Stimulated activated CD4-positive, alpha-beta T cell treated with anti-CD3 and anti-CD28 coated beads, Interleukin-4, amount 100 ng/mL, for 48 hours (primary cell): ENCODE data around the gene MRPL55.

Experiments used
- DNase-seq, 2 donors: peaks; one replicate each; pipeline ENCODE4 v3.0.0-alpha.2; 2020; ENCODE audit warnings: low read depth in 2 of 2

The MRPL55 gene

GRCh38 chr1:228084797-228085196 is 24.3 kb downstream of the MRPL55 start:
- DNase-seq, result no peak

- DNase-seq, result no peak
These were observed 24.8 kb downstream of the MRPL55 start for GRCh38 chr1:228084325-228084724.

DNA sequence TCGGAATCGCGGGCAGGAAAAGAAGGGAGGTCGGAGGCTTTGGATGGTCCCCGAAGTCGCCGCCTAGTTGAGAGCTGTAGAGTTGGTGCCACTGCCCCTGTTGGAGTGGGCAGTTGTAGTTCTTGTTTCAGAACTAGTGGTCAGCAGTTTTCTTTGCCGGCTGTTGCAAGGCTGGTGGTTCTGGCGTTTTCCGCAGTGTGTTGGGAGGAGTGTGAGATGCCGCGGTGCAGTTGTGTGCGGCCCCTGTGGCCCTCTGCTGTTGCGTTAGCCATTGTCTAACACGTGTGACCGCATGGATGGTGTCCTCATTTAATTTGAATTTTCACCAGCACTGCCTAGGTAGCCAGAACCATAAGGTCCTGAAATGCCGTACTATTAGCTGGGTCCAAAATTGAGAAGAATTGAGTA is 25.2 kb downstream of the MRPL55 start:
- DNase-seq, result no peak

DNA sequence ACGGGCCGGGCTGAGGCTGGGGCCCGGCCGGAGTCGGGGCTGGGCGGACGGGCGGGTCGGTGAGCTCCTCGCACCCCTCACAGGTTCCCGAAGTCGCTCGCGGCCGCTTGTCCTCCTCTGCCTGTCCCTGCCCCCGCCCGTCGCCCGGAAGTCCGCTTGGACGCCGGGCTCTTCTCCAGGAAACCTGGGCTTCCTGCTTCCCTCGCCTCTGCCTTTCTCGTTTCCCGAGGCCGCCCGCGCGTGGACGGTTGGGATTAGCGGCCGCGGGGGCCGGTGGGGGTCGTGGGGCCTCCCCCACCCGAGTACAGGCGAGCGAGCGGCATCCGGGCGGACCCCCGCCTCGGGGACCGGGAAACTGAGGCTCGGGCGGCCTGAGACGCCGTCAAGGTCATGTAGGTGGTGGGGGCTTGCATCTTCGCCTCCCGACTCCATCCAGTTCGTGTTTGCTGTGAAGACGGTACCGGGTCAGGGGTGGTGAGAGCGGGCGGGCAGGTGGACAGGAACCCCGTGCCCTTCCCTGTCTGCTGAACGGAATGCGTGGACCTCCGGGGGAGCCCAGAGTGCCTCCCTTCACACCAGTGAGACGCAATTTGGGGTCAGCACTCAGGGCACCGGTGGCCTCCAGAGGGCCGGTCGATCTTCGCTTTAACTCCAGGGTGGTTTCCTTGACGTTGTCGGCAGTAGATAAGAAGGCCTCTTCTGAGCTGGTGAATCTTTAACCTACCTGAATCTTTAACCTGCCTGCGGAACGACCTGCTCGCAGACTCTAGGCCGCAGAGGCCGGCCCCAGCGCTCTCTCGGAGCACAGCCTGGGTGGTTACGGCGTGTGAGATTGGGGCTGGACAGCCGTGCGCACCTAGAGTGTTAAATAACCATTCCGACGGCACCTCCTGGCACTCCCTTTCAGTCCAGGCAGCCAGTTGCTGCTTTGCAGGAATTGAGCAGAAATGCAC is 25.9 kb downstream of the MRPL55 start:
- no peak for DNase-seq

- DNase-seq, result peak; percentile 83 to 84
These were observed 26.7 kb downstream of the MRPL55 start, which contains the start of gene ARF1 for GRCh38 chr1:228082214-228082917. TSS of gene ARF1 (plus strand) at chr1:228082708. CDS start at chr1:228097115, 14,407 bp downstream.

- no peak for DNase-seq
These were observed 27.4 kb downstream of the MRPL55 start for GRCh38 chr1:228081578-228082213.

DNA sequence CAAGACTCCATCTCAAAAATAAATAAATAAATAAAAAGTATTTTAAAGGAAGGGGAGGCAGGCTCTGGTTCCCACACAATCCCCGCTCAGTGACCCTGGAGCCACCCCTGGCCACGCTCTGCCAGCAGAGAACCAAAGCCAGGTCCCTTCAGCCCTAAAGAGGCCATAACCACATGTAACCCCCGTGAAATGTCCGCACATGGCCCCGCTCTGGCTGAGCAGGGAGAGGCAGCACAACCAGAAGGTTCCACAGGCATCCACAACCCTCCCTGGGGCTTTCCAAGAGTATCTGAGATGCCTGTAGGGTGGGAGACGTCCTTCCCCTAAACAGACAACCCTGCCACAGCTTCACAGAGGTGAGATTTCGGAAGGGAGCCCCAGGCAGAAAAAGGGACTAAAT is 28.0 kb downstream of the MRPL55 start:
- no peak for DNase-seq

DNA sequence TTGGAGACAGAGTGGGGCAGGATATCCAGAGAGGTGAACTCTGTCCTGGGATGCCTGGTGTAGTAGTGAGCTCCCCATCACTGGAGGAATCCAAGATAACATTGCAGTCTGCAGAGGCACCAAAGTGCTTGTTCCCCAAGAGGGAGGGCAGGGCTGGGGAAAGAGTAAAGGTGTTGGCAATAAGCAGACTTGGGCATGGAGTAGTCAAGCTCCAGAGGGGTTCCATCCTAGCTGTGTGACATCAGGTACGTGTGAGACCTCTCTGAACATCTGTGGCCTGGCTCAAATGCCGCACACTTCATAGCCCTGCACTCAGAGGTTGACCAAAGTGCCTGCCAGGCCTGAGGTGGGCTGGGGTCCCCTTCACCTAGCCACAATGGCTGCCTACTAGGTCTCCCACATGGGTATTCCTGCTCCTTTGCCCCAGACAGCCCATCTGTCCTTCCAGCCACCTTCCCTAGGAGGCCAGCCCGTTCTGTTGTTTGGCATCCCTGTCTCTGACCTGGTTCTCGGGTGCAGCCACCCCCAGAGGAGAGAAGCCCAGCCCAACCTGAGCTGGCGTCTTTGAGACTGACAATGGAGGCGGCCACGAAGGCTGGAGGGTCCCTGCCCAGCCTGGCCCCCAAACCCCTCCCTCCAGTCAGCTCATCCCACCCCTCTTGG is 29.4 kb downstream of the MRPL55 start:
- no peak for DNase-seq

DNA sequence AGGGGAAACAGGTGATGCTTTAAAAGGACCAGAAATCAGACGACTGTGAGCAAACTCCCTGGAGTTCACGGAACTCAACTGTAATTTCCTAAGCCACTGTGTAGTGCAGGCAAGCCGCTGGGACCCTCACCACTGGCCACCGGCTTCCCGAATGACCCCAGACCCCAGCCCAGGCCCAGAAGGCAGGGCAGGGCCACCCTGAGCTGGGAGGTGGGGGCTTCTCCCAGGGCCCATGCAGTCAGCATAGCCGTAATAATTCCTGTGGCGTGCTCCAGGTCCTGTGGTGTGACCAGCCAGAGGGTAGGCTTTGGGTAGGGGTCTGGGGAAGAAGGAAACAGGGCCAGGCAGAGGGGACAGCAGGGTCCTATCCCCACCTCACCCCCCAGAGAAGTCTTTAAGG is 30.1 kb downstream of the MRPL55 start:
- no peak for DNase-seq

- DNase-seq, result no peak
These were observed 31.4 kb downstream of the MRPL55 start for GRCh38 chr1:228077565-228078330.

- no peak for DNase-seq
These were observed 32.2 kb downstream of the MRPL55 start for GRCh38 chr1:228076796-228077430.

GRCh38 chr1:228075801-228076271 is 33.3 kb downstream of the MRPL55 start:
- DNase-seq, result no peak

- no peak for DNase-seq
These were observed 34.0 kb downstream of the MRPL55 start for GRCh38 chr1:228074954-228075730.

DNA sequence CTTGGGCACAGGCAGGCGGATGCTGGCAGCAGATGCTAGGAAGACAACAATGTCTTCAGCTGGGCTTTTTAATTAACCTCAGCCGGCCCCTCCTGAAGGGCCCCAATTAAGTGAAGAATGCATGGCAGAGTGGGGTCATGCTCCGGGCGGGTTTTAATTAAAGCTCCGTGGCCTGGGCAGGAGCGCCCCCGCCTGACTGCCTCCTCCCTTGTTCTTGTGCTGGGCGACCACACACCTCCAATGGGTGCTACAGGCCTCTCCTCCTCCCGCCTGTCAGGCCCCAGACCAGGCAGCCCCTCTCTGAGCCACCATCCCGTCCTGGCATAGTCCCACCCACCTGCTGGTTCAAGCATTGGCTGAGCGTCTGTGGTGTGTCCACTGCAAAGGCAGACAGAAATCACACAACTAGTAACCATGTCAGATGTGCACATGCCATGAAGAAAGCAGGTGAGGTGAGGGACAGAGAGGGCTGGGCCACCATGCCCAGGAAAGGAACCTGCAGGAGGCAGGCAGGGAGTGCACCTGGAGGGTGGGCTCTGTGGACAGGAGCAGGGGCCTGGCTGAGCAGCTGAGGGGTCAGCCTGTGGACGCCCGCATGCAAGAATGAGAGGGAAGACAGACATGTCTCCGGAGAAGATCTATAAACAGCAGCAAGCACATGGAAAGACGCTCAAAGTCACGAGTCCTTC is 35.1 kb downstream of the MRPL55 start:
- no peak for DNase-seq

- DNase-seq, result no peak
These were observed 35.8 kb downstream of the MRPL55 start for GRCh38 chr1:228073061-228073856.

DNA sequence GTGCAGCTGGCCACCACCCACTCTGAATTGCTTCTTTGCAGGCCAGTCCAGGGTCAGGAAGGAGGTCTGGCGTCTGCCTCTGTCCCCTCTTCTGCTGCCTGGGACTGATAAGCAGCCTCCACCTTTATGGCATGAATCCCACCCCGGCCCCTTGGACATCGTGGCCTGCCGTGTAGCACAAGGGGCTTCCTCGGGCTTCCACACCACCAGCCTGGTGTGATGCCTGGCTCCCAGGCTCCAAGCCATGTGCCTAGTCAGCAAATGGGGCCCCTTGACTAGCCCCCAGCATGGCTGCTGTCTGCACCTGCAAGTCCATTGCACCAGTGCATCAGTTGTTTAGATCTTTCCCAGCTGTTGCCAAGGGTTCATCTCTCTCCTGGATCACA is 36.4 kb downstream of the MRPL55 start:
- no peak for DNase-seq

- DNase-seq, result no peak
These were observed 37.1 kb downstream of the MRPL55 start for GRCh38 chr1:228071839-228072657.
